GM21717 (cell line): Measurements from ENCODE around the gene RPL39L.
"Not testable (repeated sequence)": the region's sequence is repeated elsewhere in the genome, so short reads cannot be mapped to it uniquely, and the experiment has no call there.

Experiments used
- ATAC-seq: cut with Tn5 transposase; IDR thresholded peaks from one replicate; pipeline ENCODE4 v1.9.1; 2021; ENCODE audit warnings: mild to moderate bottlenecking, moderate library complexity; ENCODE audit not compliant: unreplicated experiment

Gene RPL39L

GRCh38 chr3:187139126-187139894 is at the start of gene RPL39L:
TSS of gene RPL39L (minus strand) at chr3:187139496. CDS start at chr3:187121300, 18,196 bp downstream.
- peak; percentile 97 for ATAC-seq

GRCh38 chr3:187188931-187189330 is 49.6 kb upstream of the RPL39L start:
- no peak for ATAC-seq

DNA sequence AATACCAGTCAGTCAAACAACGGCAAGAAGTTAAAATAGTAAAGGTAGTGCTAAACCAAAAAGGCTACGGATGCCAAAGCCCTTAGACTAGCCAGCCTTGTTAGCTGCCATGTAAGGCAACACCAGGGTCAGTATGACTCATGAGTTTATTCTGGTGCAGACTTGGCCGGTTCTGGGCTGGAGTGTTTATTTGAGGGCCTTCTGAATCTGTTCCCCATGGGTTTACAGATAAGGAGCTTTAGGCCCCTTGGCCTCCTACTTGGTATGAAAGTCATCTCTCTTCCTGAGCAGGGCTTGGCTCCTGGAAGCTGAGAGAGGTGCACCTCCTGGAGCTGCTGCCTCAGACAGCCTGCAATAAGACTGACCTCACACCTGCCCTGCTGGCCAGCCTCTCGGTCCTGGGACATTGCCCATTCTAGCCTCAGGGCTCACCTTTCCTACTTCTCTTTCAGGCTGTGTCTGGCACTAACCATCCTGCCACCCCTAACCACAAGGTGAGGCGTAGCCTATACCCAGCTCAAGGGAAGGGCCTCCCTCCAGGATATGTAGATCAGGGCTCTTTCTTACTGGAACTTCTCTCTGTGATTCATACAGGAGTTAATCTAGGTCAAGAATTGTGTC is 47.6 kb upstream of the RPL39L start:
- ATAC-seq = no peak

DNA sequence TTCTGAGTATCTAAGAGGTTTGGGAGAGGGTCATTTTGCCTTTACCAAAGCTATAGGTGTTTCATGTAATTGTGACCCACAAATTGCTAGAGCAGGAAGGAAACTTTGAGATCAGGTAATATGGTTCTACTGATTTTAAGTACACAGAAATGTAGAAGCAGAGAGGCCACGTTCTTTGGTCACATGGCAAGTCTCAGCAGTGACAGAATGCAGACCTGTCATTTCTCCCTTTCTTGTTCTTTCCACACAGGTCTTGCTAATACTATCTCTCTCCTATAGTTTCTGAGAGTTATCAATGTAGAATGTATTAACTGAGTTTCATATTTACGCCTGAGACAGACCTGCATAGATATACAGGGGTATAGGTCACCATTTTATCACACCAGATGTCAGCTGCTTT is 47.1 kb upstream of the RPL39L start:
- no peak for ATAC-seq

- ATAC-seq = no peak
Measured at GRCh38 chr3:187185759-187186158, 46.5 kb upstream of the RPL39L start.

GRCh38 chr3:187183903-187184302 is 44.6 kb upstream of the RPL39L start:
- ATAC-seq = no peak

- peak; percentile 81 for ATAC-seq
Measured at GRCh38 chr3:187183210-187183862, 44.0 kb upstream of the RPL39L start.

DNA sequence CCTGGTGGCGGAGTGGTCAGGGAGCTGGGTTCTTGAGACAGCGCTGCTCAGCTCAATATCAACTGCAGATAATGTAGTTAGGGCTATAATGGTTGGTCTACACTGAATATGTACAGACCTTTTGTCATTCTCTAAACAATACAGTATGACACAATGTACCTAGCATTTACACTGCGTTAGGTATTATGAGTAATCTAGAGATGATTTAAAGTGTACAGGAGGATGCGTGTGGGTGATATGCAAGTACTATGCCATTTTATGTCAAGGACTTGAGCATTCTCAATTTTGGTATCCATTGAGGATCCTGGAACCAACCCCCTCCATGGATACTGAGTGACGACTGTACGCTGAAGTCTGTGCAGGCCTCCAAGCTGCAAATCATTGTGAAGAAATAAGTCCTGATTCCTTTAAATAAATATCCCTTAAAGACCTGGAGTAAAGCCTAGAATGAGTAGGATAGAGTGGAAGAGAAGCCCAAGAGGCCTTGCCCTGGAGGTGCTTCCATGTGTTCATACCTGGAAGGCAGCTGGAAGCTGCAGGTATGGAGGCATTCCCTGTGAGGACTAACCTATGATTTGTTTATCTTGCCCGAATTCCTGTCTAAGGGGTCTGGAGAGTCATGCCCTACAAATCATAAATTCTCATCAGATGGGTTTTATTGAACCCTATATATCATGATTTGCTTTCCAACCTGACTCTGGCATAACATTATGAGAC is 42.3 kb upstream of the RPL39L start:
- no peak for ATAC-seq

DNA sequence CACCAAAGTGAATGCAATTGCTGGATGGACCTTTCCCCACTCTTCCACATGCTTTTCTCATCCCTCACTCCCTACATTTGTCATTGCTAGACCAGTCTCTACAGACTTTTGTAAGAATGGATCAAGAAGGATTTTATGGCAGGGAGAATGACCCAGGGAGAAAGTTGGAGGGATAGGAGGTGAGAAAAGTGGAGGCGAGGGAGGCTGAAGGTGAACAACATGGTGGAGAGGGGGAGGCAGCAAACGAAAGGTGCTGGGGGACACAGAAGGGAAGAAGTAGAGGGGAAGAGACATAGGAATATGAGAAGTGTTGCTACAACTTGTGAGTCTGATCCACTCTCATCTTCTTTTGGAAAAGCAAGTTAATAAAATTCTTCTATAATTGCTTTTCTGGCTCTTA is 33.6 kb upstream of the RPL39L start:
- ATAC-seq = no peak

DNA sequence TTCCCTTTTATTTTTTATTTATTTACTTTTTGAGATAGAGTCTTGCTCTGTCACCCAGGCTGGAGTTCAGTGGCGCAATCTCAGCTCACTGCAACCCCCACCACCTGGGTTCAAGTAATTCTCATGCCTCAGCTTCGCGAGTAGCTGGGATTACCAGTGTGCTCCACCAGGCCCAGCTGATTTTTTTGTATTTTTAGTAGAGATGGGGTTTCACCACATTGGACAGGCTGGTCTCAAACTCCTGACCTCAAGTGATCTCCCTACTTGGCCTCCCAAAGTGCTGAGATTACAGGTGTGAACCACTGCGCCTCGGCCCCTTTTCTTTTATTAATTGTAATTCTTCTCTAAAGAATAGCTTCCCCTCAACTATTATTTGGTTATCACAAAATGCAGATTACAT is 31.6 kb upstream of the RPL39L start:
- ATAC-seq = not testable (repeated sequence)

GRCh38 chr3:187169231-187169960 is 30.1 kb upstream of the RPL39L start:
- ATAC-seq = no peak

DNA sequence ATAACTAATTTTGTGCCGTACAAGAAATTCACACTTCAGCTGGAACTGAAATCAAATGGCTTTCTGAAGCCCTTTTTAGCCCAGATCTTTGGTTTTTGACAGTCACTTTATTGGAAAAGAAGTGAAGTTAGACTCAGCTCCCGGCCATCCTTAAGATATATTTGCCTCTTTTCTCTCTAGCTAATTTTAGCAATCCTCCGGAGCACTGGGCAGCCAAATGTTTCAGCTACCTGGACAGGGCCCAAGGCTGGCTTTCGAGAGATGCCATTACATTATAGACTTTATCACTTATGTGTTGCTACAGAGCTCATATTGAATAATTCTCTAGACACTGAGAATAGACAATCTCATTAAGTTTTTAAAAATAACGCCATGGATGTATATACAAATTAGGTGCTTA is 28.5 kb upstream of the RPL39L start:
- no peak for ATAC-seq

- no peak for ATAC-seq
Measured at GRCh38 chr3:187166750-187167149, 27.5 kb upstream of the RPL39L start.

GRCh38 chr3:187165144-187165543 is 25.8 kb upstream of the RPL39L start:
- ATAC-seq = no peak

GRCh38 chr3:187162265-187162953 is 23.1 kb upstream of the RPL39L start:
- ATAC-seq = no peak

- ATAC-seq = no peak
Measured at GRCh38 chr3:187161556-187161955, 22.3 kb upstream of the RPL39L start.

GRCh38 chr3:187150599-187150998 is 11.3 kb upstream of the RPL39L start:
- no peak for ATAC-seq

DNA sequence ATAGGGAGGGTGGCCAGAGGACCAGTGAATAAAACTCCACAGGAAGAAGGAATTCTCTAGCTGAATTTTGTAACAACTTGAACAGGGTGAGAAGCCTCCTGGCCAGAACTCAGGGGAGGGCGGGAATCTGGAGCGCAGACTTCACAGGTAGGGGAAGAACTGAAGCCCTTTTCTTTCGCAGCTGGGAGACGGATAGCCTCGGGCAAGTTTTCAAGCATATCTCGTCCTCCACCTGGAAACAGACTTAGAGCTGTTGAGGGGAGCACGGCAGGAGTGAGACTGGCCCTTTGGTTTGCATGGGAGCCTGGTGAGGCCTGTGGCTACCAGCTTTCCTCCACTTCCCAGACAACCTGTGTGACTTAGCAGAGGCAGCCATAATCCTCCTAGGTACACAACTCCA is 10.9 kb upstream of the RPL39L start:
- no peak for ATAC-seq

GRCh38 chr3:187146389-187146788 is 7.1 kb upstream of the RPL39L start:
- no peak for ATAC-seq
